HT1080 (cell line): Measurements from ENCODE around the gene REN. TPM values are rescaled to one million over a fixed set of nuclear protein-coding genes. Genes with fewer than 3 reads are reported as not detected.

ENCODE experiments used
- DNase-seq: peaks from one replicate; pipeline ENCODE4 v3.0.0-alpha.2; 2015; ENCODE audit warnings: low read depth
- polyA plus RNA-seq, 2 experiments: library from polyadenylated mRNA; depleted of rRNA; stranded (reverse); fragments of >200 nt; gene quantifications; 2 replicates each; pipeline ENCODE4 v1.2.3, GENCODE V29; 2015
- total RNA-seq: library from RNA; depleted of rRNA; stranded (reverse); fragments of >200 nt; shearing (Covaris generic); gene quantifications from 2 replicates; pipeline ENCODE4 v1.2.3, GENCODE V29; 2014; rRNA removed

Gene REN
- total RNA-seq, result not detected in 2 replicates
- polyA plus RNA-seq (2015; cell fraction: cytosol; rRNA removed), result not detected in 2 replicates
- polyA plus RNA-seq (2015; cell fraction: nucleus; rRNA removed), result not detected in 2 replicates

- no peak for DNase-seq
These were observed at the start of gene REN for GRCh38 chr1:204166219-204166618. Gene REN, minus strand, starts transcription at chr1:204166337. Its CDS starts 44 bp downstream, at chr1:204166293.

- DNase-seq, result peak; percentile 64
These were observed 47.8 kb upstream of the REN start, which contains the start of gene GOLT1A for GRCh38 chr1:204213668-204214662. Gene GOLT1A, minus strand, starts transcription at chr1:204213988. Its CDS starts 82 bp downstream, at chr1:204213906.

DNA sequence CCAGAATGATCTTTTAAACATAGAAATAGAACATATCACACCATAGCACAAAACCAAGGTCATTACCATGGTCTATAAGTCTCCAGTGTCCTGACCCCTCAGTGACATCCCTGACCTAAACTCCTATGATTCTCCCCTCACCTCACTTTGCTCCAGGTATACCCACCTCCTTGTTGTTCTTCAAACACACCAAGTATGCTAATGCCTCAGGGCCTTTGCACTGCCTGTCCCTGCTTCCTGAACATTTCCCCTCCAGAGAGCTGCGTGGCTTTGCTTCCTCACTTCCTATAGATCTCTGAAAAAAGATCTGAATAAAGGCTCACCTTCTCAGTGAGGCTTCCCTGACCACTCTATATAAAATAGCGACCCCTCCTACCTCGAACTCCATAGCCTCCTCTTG lies 46.6 kb upstream of the REN start:
- no peak for DNase-seq

- no peak for DNase-seq
These were observed 44.9 kb upstream of the REN start for GRCh38 chr1:204211046-204211445.

DNA sequence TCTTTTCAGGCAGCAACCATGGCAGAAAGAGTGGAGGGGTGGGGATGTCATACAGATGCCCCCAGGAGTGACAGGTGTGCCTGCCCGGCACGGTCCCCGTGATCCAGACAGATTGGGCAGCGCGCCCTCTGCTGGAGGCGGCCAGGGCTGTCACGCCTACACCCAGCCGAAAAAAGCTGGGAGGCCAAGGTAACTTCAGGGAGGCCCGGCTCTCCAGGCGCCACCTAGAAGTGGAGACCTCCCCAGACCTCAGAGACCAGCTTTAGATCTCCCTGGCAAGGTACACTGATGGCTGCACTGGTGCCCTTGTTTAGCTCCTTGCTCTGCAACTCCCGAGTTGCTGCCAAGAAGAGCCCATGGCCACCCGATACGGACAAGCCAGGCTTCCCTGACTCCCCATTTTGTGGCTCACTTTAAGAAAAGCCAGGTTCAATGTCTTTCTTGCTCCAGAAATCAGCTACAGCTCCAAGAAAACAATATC lies 41.0 kb upstream of the REN start:
- peak; percentile 20 for DNase-seq

GRCh38 chr1:204206121-204206520 lies 40.0 kb upstream of the REN start:
- no peak for DNase-seq

DNA sequence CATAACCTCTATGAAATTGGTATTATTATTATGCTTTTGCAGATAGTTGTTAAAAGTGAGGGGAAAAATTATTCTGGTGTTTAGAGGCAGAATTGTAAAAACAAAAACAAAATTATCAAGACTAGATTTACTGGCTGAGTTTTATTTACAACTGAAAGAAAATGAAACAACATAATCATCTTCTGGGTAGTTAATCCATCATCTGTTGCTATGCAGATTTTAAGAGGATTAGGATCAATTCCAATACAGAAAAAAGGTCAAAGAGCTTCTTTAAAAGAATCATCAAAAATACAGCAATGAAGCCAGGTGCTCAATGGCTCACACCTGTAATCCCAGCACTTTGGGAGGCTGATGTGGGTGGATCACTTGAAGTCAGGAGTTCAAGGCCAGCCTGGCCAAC lies 39.3 kb upstream of the REN start:
- no peak for DNase-seq

GRCh38 chr1:204204944-204205343 lies 38.8 kb upstream of the REN start:
- no peak for DNase-seq

DNA sequence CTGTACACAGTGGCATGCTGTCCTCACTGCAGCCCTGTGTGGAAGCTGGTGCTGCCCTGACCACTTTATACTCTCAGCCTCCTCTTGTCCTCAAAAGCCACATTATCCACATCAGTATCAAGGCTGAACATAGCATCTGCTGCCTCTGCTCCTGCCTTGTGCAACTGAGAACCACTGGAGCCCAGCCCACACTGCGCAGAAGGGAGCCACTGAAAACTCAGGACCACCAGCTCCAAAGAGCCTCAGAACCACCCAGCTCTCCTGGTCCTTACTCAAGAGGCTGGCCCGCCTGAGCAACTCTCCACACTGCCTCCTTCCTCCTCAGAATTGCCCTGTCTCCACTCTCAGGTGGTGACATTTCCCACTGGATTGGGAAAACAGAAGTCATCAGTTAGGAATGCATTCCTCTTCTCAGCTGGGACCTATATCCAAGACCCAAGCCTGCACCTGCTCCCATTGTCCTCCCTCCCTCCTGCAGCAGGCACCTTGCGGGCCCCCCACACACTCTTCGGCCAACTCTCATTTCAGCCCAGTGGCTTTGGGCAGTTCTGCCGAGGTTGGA lies 37.1 kb upstream of the REN start:
- DNase-seq, result no peak

DNA sequence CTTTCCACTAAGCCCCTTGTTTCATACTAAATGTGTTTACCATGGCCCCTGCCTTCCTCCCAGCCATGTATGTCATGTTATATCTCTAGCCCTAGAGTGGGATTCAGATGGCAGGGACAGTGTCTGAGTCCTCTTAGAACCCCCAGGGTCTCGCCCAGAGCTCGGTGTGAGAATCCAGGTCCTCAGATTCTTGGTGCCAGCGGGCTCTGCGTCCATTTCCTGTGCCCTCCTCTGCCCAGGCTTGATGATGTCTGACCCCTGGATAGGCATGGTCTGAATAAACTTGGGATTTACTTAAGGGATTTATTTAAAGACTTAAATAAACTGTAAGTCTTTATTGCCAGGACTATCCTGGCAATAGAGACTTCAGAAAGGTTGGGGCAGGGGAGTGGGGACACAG lies 36.3 kb upstream of the REN start:
- no peak for DNase-seq

- DNase-seq, result no peak
These were observed 35.4 kb upstream of the REN start for GRCh38 chr1:204201348-204202040.

- DNase-seq, result no peak
These were observed 33.4 kb upstream of the REN start for GRCh38 chr1:204199579-204199978.

DNA sequence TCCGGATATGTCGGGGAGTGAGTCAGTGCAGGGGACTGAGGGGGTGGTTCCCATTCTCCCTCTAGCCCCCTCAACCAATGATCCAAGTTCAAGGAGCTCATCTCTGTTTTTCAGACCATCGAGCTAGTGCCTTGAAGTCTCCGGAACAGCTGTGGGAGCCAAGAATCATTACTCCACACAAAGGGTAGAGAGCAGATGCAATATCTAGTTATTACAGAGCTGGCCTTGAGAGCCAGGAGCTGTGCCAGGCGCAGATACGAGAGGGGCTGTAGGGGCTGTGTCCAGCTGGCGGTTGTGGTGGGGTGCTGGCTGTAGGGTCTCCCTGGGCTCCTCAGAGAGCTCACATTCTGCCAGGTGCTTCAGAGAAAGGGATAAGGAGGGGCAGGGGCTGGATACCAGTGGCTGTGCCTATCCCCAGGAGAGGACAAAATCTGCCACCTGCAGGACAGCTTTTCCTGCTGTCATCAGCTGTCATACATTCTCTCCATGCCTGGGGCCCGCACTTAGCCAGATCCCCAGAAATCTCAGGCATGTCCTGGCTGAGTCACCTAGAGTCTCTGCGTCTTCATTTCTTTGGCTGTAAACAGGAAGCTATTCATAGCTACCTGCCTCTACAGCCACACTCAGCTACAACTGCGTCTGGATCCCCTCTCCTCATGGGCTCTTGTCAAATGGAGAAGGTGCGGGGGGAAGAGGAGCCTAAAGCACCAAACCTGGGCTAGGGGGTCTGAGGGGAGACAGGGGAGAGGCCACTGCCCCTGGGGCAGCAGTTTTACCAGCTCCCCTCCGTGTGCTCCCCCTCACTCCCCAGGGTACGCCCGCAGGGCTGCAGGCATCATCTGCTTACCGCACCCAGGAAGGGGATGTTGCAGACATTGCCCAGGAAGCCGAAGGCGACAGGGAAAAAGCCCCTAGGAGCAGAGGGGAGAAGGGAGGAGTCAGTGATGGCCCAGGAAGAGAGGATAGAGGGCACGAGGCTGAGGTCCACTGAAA lies 32.5 kb upstream of the REN start:
- peak; percentile 80 for DNase-seq

- DNase-seq, result no peak
These were observed 30.9 kb upstream of the REN start for GRCh38 chr1:204197068-204197467.

DNA sequence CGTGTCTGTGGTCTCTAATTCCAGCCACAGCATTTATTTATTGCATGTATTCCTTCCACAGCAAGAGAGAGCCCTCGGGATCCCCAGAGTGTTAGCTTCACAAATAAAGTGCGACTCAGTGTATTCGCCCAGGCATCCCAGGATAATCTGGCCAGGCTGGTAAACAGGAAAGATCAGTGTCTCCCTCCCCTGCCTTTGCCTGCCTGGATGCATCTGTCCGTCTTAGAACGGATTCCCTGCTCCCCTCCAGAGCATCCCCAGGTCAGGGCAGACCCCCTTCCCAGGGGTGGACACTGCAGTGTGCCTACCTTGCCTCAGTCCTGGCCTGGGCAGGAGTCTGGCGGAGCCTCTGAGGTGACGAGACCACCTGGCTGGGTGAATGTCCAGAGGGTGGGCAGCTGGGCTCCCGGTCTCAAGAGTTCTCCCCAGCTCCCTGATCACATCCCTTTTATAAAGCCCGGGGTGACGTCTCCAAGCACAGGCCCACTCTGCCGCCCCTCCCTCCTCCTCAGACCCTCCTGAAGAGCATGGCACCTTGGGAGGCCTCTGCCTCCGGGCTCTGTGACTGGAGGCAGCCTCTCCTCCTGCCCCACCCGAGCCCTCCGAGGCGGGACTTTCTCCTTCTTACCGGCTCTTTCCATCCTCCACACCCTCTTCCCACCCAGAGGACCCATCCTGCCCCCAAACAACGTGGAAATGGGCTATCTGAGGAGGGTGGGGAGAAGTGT lies 30.1 kb upstream of the REN start, which contains the start of gene KISS1:
Gene KISS1 (minus strand): TSS at position 424 of the 728 bp plus-strand sequence. CDS start 3,615 bp downstream, outside the sequence.
- DNase-seq, result no peak

- no peak for DNase-seq
These were observed 28.6 kb upstream of the REN start for GRCh38 chr1:204194771-204195170.

GRCh38 chr1:204194080-204194479 lies 27.9 kb upstream of the REN start:
- DNase-seq, result no peak

- no peak for DNase-seq
These were observed 26.6 kb upstream of the REN start for GRCh38 chr1:204192589-204193352.

GRCh38 chr1:204192046-204192445 lies 25.9 kb upstream of the REN start:
- no peak for DNase-seq
